AG04450 (cell line): ENCODE data around the gene ZNF275. TPM values are rescaled to one million over a fixed set of nuclear protein-coding genes. Genes with fewer than 3 reads are reported as not detected.

Source experiments
- CTCF ChIA-PET: fragments of 300-600, 350-600 bp; formaldehyde crosslinking; extraction: SDS; loops from one replicate; lab custom pipeline; 2022; ENCODE audit warnings: antibody characterized with exemption, inconsistent platforms; lab: Charles Lee
- POLR2A ChIA-PET: fragments of 350-600 bp; formaldehyde crosslinking; extraction: SDS; loops from one replicate; lab custom pipeline; 2021; ENCODE audit warnings: antibody characterized with exemption, inconsistent platforms; lab: Yijun Ruan, JAX
- DNase-seq: peaks from one replicate; pipeline ENCODE4 v3.0.0-alpha.2; 2011; ENCODE audit warnings: low read depth, low spot score
- H3K27ac ChIP-seq: one replicate; pipeline ENCODE4 v1.5.1; 2012; ENCODE audit warnings: low read depth, low read length, control low read depth
- H3K27me3 ChIP-seq: one replicate; pipeline ENCODE4 v1.6.0; 2012; ENCODE audit warnings: low read length; ENCODE audit not compliant: control insufficient read depth, insufficient read depth
- H3K4me3 ChIP-seq: 2 replicates; pipeline ENCODE4 v1.5.1; 2011; ENCODE audit warnings: mild to moderate bottlenecking, low read depth, low read length, control low read depth
- H3K9me3 ChIP-seq: 2 replicates; pipeline ENCODE4 v1.5.1; 2012; ENCODE audit warnings: low read length; ENCODE audit not compliant: control insufficient read depth, insufficient read depth
- polyA plus RNA-seq: library from polyadenylated mRNA; depleted of rRNA; stranded (reverse); fragments of >200 nt; gene quantifications from 2 replicates; pipeline ENCODE4 v1.2.3, GENCODE V29; 2011; rRNA removed
- small RNA-seq: library from RNA; depleted of rRNA; stranded (forward); fragments of <200 nt; gene quantifications from one replicate; pipeline ENCODE3, GENCODE V24; 2012; ENCODE audit warnings: low read depth; ENCODE audit not compliant: insufficient read length
- TF ChIP-seq, protein P1 (sequence below): IDR thresholded peaks from 2 replicates; pipeline ENCODE4 v1.5.1; 2011; ENCODE audit warnings: low read depth, low read length, control low read depth, inconsistent platforms

The ZNF275 gene
- polyA plus RNA-seq, 1 experiment, result 15.0 TPM

DNA sequence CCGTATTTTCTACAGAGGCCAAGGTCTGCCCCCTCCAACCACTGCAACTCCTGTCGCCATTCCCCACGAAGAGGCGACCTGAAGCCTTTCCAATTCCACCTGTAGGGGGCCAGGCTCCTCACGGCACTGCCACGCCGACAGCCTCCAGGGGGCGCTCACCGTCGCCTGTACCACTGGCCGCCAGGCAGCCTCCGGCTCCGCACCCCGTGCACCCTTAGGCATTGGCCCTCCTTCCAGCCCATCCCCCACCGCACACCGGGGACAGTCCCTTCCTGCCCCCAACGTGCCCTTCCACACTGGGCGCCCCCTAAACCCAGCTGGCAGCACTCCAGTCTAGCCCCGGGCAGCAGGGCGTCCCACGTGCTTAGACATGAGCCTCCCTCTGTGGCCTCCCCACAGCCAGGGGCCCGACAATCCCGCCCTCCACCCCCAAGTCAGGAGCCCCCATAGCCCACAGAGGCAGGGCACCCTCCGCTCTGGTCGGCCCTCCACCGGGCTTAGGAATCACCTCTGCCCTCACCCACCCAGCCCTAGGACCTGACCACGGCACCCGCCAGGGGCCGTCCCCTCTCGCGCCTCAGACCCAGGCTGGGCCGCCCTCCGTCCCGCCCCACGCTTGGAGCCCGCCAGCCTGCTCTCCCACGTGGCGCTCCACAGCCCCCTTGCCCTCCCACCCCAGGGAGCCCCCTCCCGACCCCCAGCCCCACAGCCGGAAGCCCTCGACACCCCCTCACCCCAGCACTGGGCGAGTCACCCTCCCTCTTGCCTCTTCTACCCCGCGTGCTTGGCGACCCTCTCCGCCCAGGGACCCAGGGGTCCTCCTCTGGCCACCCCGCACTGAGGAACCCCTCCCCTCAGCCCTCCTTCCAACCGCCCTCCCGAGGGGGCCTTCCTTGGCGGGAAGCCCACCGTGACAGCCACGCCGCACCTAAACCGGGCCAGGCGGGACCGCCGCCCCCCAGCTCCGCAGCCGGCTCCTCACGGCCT lies 66.5 kb downstream of the ZNF275 start:
- DNase-seq, result no peak
- Histone ChIP-seq H3K9me3 (no peaks in the 10 kb centered on the region; the same call in 1 of the 2 replicates), H3K27me3 (no peaks in the 10 kb centered on the region), H3K4me3 (no peak overlapping the region), H3K27ac (no peak overlapping the region)
- TF ChIP-seq, protein P1, sequence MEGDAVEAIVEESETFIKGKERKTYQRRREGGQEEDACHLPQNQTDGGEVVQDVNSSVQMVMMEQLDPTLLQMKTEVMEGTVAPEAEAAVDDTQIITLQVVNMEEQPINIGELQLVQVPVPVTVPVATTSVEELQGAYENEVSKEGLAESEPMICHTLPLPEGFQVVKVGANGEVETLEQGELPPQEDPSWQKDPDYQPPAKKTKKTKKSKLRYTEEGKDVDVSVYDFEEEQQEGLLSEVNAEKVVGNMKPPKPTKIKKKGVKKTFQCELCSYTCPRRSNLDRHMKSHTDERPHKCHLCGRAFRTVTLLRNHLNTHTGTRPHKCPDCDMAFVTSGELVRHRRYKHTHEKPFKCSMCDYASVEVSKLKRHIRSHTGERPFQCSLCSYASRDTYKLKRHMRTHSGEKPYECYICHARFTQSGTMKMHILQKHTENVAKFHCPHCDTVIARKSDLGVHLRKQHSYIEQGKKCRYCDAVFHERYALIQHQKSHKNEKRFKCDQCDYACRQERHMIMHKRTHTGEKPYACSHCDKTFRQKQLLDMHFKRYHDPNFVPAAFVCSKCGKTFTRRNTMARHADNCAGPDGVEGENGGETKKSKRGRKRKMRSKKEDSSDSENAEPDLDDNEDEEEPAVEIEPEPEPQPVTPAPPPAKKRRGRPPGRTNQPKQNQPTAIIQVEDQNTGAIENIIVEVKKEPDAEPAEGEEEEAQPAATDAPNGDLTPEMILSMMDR, result peak; percentile 49
- POLR2A ChIA-PET, result no interaction called here
- CTCF ChIA-PET, result no interaction called here

DNA sequence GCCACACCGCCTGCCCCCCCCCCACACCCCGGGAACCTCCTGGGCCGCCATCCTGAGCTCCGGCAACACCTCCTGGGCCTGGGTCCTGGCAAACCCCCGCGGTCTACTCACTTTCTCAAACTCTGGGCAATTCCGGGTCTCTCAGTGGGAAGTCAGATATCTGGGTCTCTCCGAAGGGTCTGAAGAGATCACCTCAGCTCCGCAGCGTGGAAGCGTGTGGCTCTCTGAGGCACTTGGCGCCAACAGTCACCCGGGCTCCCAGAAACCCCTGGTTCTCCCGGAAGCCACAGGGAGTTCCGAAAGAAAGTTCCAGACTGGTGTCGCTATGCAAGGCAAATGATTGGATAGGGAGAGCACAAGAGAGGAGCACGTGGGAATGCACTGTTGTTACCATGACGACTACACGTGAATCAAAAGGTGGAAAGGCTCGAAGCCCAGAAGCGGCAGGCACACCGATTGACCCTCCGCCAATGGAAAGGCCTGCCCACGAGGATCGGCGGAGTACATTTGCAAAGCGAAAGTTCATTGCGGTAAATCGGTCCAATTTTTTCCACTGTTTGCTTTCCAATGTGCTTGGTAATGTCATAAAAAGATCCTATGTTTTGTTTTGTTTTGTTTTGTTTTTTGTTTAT lies 67.3 kb downstream of the ZNF275 start, which contains the start of gene PNMA6E:
Gene PNMA6E, minus strand, starts transcription at position 218 of the 632 bp plus-strand sequence. CDS start 2,501 bp downstream, outside the sequence.
- Histone ChIP-seq H3K27me3 (no peaks in the 10 kb centered on the region), H3K27ac (no peak within 1 kb of the TSS), H3K4me3 (no peak within 1 kb of the TSS), H3K9me3 (no peaks in the 10 kb centered on the region; the same call in 1 of the 2 replicates)
- DNase-seq, result no peak
- ChIA-PET POLR2A (no interaction called here), CTCF (no interaction called here)
- TF ChIP-seq, protein P1, result no peak

Small RNA genes lying within 50 kb of the gene (small RNA-seq; reads per million reads assigned to genes)
- not detected for gene AC152007.1

Other genes starting within 250 kb of the ZNF275 start
- not detected in 2 replicates for gene MAGEA1, start 154.9 kb upstream of the ZNF275 start, polyA plus RNA-seq
- gene PNMA6F, start 12.4 kb upstream of the ZNF275 start, polyA plus RNA-seq, result not detected in 2 replicates
- not detected in 2 replicates for gene PNMA6E, start 67.2 kb downstream of the ZNF275 start, polyA plus RNA-seq
- 0.02 TPM in 2 replicates for gene ZFP92, start 77.3 kb downstream of the ZNF275 start, polyA plus RNA-seq
- not detected in 2 replicates for gene TREX2, start 111.9 kb downstream of the ZNF275 start, polyA plus RNA-seq
- gene HAUS7, start 136.4 kb downstream of the ZNF275 start, polyA plus RNA-seq, result 13.2 and 16.5 TPM in 2 replicates
- 97.2 and 143 TPM in 2 replicates for gene BGN, start 160.8 kb downstream of the ZNF275 start, polyA plus RNA-seq
- 0.01 TPM in 1 of 2 replicates, not detected in the other for gene ATP2B3, start 183.5 kb downstream of the ZNF275 start, polyA plus RNA-seq